Right kidney (tissue), 1 donor: ENCODE measurements around the gene PCSK1N.

Experiments used
- DNase-seq: peaks from one replicate; pipeline ENCODE4 v3.0.0-alpha.2; 2016

PCSK1N gene

DNA sequence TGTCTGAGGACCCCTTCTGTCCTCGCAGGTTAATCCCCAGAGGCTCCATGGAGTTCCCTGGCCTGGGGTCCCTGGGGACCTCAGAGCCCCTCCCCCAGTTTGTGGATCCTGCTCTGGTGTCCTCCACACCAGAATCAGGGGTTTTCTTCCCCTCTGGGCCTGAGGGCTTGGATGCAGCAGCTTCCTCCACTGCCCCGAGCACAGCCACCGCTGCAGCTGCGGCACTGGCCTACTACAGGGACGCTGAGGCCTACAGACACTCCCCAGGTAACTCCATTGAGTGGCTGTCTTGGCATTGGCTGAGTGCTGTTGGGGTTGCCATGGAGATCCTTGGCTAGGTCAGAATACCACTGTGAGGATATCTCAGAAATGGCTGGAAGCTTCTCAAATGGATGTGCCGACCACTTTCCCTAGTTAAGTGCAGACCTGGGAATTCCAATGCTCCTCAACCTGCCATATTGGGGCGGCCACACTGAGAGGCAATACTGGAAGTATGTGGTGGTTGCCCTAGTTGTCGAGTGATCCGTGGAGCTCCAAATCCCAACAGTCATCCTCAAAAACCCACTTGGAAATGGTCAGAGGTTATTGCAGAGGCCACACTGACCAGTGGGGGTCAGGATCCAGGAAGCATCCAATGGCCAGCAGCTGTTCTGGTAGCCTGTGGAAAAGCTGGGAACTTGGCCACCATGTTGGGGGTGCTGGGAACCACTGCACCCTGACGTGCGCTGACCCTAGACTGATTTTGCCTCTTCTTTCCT lies 44.2 kb downstream of the PCSK1N start:
- DNase-seq: no peak

- no peak for DNase-seq
Observed at GRCh38 chrX:48790477-48790876, 44.9 kb downstream of the PCSK1N start.

DNA sequence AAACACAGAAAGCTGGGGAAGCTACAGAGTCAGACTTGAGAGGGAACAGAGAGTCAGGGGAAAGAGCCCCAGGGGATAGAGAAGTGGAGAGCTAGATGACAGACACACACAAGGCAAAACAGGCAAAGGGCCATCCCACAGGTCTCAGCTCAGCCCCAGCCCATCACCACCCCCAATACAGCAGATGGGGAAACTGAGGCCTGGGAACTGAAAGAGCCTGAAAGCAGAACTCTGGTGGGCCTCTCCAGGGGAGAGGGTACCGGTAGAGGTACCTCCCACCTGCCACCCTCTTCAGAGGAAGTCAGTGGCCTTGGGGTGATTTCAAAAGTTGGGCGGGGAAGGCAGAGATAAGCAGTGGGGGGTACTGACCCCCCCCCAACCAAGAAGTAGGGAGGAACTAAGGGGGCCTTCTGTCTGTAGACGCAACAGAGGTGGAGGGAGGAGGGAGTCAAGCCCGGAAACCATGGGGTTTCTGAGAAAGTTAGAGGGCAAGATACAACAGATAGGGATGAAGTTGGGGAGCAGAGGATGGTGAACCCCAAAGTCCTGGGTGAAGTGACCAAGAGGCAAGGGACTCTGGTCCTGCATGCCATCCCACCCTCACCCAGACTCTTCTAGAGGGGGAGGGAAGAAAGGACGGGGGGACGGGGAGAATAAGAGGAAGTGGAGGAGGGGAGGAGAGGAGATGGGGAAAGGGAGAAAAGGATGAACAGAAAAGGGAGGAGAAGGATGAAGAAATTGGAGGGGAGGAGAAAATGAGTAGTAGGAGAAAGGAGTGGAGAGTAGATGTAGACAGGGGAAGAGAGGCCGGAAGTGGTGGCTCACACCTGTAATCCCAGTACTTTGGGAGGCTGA lies 45.8 kb downstream of the PCSK1N start:
- no peak for DNase-seq

GRCh38 chrX:48787505-48788443 lies 47.6 kb downstream of the PCSK1N start:
- DNase-seq: no peak

DNA sequence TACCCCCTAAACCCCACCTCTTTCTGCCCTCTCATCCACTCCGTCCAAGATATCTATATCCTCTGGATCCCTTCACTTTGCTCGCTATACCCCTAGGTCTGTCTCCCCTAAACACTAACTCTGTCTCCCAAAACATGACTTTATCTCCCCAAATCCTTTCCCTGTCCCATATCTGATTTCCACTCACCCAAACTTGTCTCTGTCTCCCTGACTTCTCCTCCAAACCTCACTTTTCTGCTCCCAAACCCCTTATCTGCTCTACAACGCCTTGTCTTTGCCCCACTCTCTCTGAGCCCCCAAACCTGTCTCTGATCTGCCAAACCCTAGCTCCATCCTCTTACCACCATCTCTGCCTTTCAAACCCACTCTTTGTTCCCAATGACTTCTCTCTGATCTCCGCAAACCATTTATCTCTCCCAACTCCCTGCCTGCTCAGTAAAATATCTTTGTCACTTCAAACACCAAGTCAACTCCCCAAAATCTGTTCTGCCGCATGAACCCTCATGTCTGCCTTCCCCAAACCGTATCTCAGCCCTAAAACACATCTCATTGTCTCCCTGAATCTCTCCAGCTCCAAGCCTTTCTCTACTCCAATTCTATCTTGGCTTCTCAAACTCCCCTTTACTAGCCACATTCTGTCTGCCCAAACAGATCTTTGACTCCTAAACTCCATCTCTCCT lies 48.4 kb downstream of the PCSK1N start:
- no peak for DNase-seq

GRCh38 chrX:48786341-48786800 lies 49.0 kb downstream of the PCSK1N start, which contains the start of gene GATA1:
GATA1 (plus strand) TSS chrX:48786590; CDS start chrX:48791110, 4,520 bp downstream.
- no peak for DNase-seq

DNA sequence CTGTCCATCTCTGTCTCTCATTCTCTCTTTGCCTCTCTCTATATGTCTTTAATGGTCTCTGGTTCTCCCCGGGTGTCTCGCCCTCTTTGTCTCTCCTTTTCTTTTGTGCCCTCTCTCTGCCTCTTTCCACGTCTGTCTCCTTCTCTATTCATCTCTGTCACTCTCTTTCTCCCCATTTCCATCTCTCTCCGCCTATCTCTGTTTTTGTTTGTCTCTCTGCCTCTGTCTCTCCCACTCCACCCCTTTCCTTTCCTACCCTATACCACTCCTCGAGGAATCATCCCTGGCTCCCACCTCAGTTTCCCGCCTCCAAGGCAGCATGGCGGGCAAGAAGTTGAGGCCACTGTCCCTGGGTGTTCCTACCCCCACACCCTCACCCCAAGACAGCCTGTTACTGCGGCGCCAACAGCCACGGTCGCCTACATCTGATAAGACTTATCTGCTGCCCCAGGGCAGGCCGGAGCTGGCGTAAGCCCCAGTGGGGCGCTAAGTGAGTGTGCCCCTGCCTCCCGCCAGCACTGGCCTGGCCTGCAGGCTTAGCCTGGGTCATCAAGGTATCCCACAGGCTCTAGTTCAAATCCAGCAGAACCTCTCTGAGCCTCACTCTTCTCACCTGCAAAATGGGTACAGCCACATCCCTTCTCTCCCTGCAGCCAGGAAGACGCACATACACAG lies 49.7 kb downstream of the PCSK1N start:
- no peak for DNase-seq

DNA sequence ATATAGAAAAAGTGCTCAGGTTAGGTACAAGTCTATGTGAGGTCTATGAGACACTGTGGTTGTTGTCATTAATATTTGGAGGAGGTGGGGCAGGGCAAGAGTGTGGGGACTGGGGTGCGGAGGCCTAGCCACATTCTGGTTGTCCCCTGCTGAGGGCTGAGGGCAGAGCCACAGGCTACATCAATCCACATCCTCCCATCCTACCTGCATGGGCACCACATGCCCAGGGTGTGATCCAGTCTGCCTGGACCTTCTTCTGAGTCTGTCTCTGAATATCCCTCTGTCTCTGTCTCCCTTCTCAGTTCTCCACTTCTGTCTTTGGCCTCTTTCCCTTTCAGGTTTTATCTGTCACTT lies 50.2 kb downstream of the PCSK1N start:
- DNase-seq: no peak

GRCh38 chrX:48784726-48785125 lies 50.7 kb downstream of the PCSK1N start:
- no peak for DNase-seq

DNA sequence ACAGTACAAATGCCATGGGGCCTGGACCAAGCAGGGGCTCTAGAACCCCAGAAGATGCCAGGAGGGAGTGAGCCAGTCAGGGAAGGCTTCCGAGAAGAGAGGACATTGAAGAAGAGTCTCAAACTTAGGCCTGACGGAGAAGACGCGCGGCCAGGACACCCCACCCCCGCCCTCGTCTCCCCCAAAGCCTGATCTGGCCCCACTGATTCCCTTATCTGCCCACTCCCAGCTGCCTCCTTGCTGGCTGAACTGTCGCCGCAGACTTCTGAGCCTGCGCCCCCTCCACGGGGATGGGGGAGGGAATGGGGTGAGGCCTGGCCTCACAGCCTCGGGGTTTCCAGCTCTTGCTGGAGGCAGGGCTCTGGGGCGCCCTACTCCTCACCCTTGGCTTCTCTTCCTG lies 52.6 kb downstream of the PCSK1N start:
- no peak for DNase-seq

DNA sequence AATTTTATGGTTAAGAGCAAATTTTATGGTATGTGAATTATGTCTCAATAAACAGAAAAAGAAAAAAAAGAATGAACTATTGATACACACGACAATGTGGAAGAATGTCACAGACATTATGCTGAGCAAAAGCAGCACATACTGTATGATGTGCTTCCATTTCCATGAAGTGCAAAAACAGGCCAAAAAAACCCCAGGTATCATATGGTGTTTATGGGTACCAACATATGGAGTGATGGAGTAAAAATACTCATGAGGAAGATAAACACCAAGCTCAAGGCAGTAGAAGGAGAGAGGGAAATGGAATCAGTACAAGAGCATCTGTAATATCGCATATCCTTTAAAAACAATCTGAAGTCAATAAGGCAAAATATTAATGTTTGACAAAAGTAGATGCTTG lies 53.2 kb downstream of the PCSK1N start:
- no peak for DNase-seq

DNA sequence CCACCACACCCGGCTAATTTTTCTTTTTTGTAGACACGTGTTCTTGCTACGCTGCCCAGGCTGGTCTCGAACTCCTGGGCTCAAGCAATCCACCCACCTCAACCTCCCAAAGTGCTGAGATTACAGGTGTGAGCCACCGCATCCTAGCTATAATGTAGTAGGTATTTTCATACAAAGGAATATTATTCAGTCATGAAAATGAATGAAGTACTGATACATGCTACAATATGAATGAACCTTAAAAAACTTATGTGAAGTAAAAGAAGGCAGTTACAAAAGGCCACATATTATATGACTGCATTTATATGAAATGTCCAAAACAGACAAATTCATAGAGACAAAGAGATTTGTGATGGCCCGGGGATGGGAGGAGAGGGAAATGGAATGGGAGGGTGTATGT lies 53.7 kb downstream of the PCSK1N start:
- no peak for DNase-seq
